Measurements from ENCODE around the gene PDCL3. TPM values are rescaled to one million over a fixed set of nuclear protein-coding genes. Genes with fewer than 3 reads are reported as not detected.

Gene PDCL3
- total and polyA plus RNA-seq, 7 donors = 23.1 to 80.5 (median 31.2) TPM

- ATAC-seq = no peak
- no peaks in the 10 kb centered on the region for H3K27me3 ChIP-seq (ENCODE audit: insufficient read depth in 3 of 3, low read length in 2 of 3)
- 58 to 63% (median 59%) methylated on average over 1 of the region's 1 CpG for WGBS, 3 donors
- no peaks in the 10 kb centered on the region for H3K36me3 ChIP-seq (ENCODE audit: insufficient read depth in 1 of 2, low read depth in 1 of 2)
- H3K27ac ChIP-seq = no peak overlapping the region
- H3K4me3 ChIP-seq = no peak overlapping the region
- no peak for TF ChIP-seq CTCF (IDR thresholded peaks at IDR 0.05)
- H3K4me1 ChIP-seq = no peaks in the 10 kb centered on the region
- no peaks in the 10 kb centered on the region for H3K9me3 ChIP-seq
- no peak for DNase-seq
- intact Hi-C loops (cut with DNase I) = no loop called here
These were observed 50.9 kb downstream of the PDCL3 start for GRCh38 chr2:100613719-100614118.

DNA sequence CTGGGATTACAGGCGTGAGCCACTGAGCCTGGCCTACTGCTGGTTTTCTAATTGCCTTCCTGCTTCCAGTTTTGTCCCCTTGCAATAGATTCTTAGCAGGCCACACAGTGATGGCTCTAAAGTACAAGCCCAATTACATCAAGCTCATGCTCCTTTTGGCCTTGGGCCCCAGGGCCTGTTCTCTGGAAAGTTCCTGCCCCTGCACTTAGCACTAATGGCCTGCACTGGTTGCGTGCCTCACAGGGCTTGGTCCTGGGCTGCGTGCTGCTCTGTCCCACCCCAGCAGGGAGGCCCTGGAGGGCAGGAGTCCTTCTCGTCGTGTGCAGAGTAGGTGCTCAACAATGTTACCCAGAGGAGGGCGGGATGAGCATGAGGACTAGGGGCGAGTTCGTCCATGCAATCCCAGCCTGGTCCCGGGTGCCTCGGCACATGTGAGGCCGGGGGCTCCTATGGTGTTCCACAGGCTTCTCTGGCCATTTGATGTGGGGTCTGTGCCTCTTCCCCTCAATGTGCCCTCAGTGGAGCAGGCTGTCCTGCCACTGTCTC lies 51.7 kb downstream of the PDCL3 start:
- intact Hi-C loops (cut with DNase I) = no loop called here

DNA sequence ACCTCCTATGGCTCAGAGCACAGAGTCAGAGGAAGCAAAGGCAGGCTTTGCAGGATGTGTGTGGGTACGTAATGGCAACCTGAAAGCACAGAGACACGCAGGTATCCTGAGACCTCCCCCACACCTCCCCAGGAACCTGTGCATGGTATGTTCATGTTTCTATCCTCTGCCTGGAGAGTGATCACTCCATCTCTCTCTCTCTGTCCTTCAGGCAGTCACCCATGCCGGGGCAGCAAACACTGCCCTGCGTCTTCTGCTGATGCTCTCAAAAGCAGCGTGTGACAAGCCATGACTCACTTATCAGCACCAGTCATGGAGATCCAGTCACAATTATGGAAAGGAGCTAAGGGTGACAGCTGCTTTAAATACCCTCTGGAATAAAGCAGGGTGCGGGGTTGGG lies 52.7 kb downstream of the PDCL3 start:
- Histone ChIP-seq H3K9me3 (no peaks in the 10 kb centered on the region), H3K4me1 (no peaks in the 10 kb centered on the region), H3K27ac (no peak overlapping the region), H3K36me3 (ENCODE audit: insufficient read depth in 1 of 2, low read depth in 1 of 2) (no peaks in the 10 kb centered on the region), H3K4me3 (no peak overlapping the region), H3K27me3 (ENCODE audit: insufficient read depth in 3 of 3, low read length in 2 of 3) (no peaks in the 10 kb centered on the region)
- TF ChIP-seq CTCF (IDR thresholded peaks at IDR 0.05) = no peak
- intact Hi-C loops (cut with DNase I) = no loop called here
- 64 to 77% (median 68%) methylated on average over 6 of the region's 6 CpGs for WGBS, 3 donors
- ATAC-seq (peak in 3 of 4 donors; percentile 32 to 73 (median 37)), DNase-seq (no peak)

More for the DNA sequence above, 51.7 kb downstream of the PDCL3 start:
- Histone ChIP-seq H3K27me3 (ENCODE audit: insufficient read depth in 3 of 3, low read length in 2 of 3) (no peaks in the 10 kb centered on the region), H3K4me1 (no peaks in the 10 kb centered on the region), H3K4me3 (no peak overlapping the region), H3K9me3 (no peaks in the 10 kb centered on the region), H3K36me3 (ENCODE audit: insufficient read depth in 1 of 2, low read depth in 1 of 2) (no peaks in the 10 kb centered on the region), H3K27ac (no peak overlapping the region)
- DNase-seq (no peak), ATAC-seq (no peak)
- TF ChIP-seq CTCF (IDR thresholded peaks at IDR 0.05) = no peak
- WGBS, 3 donors = 87 to 93% (median 88%) methylated on average over 11 of the region's 11 CpGs

GRCh38 chr2:100615886-100616285 lies 53.1 kb downstream of the PDCL3 start:
- no peak overlapping the region for H3K4me3 ChIP-seq
- H3K36me3 ChIP-seq (ENCODE audit: insufficient read depth in 1 of 2, low read depth in 1 of 2) = no peaks in the 10 kb centered on the region
- ATAC-seq = no peak
- no peaks in the 10 kb centered on the region for H3K4me1 ChIP-seq
- intact Hi-C loops (cut with DNase I) = no loop called here
- no peak for DNase-seq
- no peak overlapping the region for H3K27ac ChIP-seq
- H3K9me3 ChIP-seq = no peaks in the 10 kb centered on the region
- H3K27me3 ChIP-seq (ENCODE audit: insufficient read depth in 3 of 3, low read length in 2 of 3) = no peaks in the 10 kb centered on the region
- TF ChIP-seq CTCF (IDR thresholded peaks at IDR 0.05) = no peak
- WGBS, 3 donors = 41 to 53% (median 47%) methylated on average over 4 of the region's 4 CpGs

GRCh38 chr2:100616841-100617390 lies 54.1 kb downstream of the PDCL3 start:
- no peak for TF ChIP-seq CTCF (IDR thresholded peaks at IDR 0.05)
- intact Hi-C loops (cut with DNase I) = no loop called here
- Histone ChIP-seq H3K9me3 (no peaks in the 10 kb centered on the region), H3K27ac (no peak overlapping the region), H3K27me3 (ENCODE audit: insufficient read depth in 3 of 3, low read length in 2 of 3) (no peaks in the 10 kb centered on the region), H3K4me1 (no peaks in the 10 kb centered on the region), H3K4me3 (no peak overlapping the region), H3K36me3 (ENCODE audit: insufficient read depth in 1 of 2, low read depth in 1 of 2) (no peaks in the 10 kb centered on the region)
- DNase-seq (no peak), ATAC-seq (no peak)
- WGBS, 3 donors = 75 to 82% (median 76%) methylated on average over 8 of the region's 8 CpGs

Data from psoas muscle (tissue), 8 donors.